SK-N-SH (cell line): Measurements from ENCODE around the gene DLX4.

Experiments
- JUND ChIP-seq: IDR thresholded peaks from 2 replicates; pipeline ENCODE4 v1.4.0; 2012
- RXRA ChIP-seq: IDR thresholded peaks from 2 replicates; pipeline ENCODE4 v1.4.0; 2012; ENCODE audit warnings: low read depth, mild to moderate bottlenecking, borderline replicate concordance
- TAF1 ChIP-seq: IDR thresholded peaks from 2 replicates; pipeline ENCODE4 v1.6.1; 2012; ENCODE audit warnings: low read depth, mild to moderate bottlenecking, low read length, moderate library complexity, borderline replicate concordance
- TF ChIP-seq, protein P1 (sequence below): fragments of 200-600 bp; sonication (generic); IDR thresholded peaks from 2 replicates; pipeline ENCODE4 v1.6.1; 2017; ENCODE audit warnings: antibody characterized with exemption, mild to moderate bottlenecking, moderate library complexity

GRCh38 chr17:49932138-49932723 lies 36.8 kb upstream of the DLX4 start:
- TF ChIP-seq, protein P1, sequence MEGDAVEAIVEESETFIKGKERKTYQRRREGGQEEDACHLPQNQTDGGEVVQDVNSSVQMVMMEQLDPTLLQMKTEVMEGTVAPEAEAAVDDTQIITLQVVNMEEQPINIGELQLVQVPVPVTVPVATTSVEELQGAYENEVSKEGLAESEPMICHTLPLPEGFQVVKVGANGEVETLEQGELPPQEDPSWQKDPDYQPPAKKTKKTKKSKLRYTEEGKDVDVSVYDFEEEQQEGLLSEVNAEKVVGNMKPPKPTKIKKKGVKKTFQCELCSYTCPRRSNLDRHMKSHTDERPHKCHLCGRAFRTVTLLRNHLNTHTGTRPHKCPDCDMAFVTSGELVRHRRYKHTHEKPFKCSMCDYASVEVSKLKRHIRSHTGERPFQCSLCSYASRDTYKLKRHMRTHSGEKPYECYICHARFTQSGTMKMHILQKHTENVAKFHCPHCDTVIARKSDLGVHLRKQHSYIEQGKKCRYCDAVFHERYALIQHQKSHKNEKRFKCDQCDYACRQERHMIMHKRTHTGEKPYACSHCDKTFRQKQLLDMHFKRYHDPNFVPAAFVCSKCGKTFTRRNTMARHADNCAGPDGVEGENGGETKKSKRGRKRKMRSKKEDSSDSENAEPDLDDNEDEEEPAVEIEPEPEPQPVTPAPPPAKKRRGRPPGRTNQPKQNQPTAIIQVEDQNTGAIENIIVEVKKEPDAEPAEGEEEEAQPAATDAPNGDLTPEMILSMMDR, result no peak
- no peak for TF ChIP-seq JUND
- no peak for TF ChIP-seq TAF1
- no peak for TF ChIP-seq RXRA
